Gastroesophageal sphincter (tissue), 3 donors: ENCODE measurements around the gene MNAT1.

Experiments used
- POLR2A ChIP-seq, 2 donors: fragments of 450-650 bp; IDR thresholded peaks; one replicate each; pipeline ENCODE4 v1.6.1; 2017; ENCODE audit warnings: antibody characterized with exemption in 2 of 2, mild to moderate bottlenecking in 2 of 2, moderate library complexity in 1 of 2
- TF ChIP-seq, protein P1 (sequence below), 4 experiments: fragments of 200-600 bp in 2 of 4; fragments of 450-650 bp in 2 of 4; sonication (generic) in 1 of 4; IDR thresholded peaks; one replicate each; pipeline ENCODE4 v1.5.1; 2017 to 2019; ENCODE audit warnings: antibody characterized with exemption in 4 of 4, mild to moderate bottlenecking in 2 of 4, moderate library complexity in 2 of 4

DNA sequence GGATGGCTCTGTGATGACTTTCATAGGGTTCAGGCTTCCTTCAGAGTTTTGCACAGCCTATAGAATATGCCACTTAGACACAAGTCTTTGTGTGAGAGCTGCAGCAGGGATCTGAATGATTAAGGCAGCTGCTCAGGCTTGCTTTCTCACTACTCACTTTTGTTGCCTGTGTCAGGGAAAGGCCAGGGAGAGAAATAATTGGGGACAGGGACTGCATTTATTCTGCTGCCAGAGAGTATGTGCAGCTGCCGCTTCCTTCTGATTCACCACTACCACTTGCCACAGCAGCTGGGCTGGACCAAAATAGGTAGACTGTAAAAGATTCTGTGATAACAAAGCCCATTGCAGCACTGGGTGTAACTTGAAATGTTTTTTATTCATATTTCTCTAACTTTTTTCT, 196.7 kb downstream of the MNAT1 start:
- TF ChIP-seq, protein P1, sequence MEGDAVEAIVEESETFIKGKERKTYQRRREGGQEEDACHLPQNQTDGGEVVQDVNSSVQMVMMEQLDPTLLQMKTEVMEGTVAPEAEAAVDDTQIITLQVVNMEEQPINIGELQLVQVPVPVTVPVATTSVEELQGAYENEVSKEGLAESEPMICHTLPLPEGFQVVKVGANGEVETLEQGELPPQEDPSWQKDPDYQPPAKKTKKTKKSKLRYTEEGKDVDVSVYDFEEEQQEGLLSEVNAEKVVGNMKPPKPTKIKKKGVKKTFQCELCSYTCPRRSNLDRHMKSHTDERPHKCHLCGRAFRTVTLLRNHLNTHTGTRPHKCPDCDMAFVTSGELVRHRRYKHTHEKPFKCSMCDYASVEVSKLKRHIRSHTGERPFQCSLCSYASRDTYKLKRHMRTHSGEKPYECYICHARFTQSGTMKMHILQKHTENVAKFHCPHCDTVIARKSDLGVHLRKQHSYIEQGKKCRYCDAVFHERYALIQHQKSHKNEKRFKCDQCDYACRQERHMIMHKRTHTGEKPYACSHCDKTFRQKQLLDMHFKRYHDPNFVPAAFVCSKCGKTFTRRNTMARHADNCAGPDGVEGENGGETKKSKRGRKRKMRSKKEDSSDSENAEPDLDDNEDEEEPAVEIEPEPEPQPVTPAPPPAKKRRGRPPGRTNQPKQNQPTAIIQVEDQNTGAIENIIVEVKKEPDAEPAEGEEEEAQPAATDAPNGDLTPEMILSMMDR (IDR thresholded peaks at IDR 0.05) = no peak
- TF ChIP-seq POLR2A (IDR thresholded peaks at IDR 0.05) = no peak
